SIG-M5 treated with dmso at 0.1 percent for 504 hours (cell line): ENCODE data around the gene EXOC6B.

Source experiments
- DNase-seq: peaks from one replicate; lab custom pipeline; 2025; ENCODE audit not compliant: unreplicated experiment; lab: John Stamatoyannopoulos, UW

EXOC6B gene

DNA sequence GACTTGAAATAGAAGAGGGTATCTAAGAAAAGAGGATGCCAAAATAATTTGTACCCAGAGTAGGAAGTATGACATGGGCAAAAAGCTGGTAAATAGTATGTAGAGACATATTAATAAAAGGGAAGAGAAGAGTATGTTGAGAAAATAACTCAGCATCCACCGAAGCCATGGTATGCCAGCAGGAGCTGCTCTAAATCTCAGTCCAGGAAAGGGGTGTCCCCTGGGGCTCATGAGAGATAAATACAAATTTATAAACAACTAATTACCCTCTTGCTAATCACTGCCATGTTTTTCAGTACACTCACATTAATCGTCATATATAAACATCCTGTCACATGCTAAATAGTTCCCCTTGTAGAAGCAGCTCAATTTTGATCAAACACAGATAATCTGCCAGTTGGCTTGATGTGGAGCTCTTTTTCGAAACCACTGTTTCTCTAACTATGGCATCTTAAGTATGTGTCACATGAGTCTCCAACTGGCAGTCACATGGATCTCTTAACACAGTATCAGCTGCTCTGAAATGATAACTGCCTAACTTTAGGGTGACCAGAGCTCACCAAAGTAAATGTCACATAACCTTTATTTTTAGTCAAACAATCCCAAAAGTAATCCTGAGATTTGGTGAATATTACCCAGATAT is 31.9 kb downstream of the EXOC6B start:
- no peak for DNase-seq

DNA sequence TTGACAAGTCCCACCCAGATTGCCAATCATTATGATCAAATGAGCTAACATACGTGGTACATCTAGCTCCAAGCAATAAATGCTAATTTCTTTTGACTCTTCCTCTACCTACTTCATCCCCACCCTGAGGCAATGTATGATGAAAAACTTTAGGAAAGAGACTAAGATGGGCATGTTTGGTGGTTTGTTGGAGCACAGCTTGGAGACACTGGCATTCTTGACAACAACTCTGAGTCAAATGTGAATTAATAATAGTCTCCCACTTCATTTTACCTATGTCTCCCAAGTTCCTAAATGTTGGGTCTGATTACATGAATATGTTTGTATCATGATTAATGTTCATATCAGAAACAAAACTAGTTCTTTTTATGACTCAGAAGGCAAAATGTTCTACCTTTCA is 36.6 kb downstream of the EXOC6B start:
- DNase-seq, result no peak

DNA sequence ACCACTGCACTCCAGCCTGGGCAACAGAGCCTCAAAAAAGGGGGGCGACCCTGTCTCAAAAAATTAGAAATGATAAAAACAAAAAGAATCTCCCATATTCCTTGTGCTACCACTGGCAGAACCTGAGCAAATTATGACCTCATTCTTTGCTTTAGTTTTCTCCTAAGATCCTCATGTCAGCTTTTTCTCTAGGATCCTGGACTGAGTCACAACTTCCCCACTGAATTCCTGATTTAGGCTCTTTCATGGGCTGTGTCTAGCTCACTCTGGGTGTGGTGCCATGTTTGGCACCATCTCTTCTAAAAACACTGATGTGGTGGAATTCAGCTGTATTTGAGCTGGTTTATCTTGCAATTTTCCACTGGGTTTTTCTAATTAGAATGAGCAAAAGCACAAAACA is 37.1 kb downstream of the EXOC6B start:
- DNase-seq, result no peak

DNA sequence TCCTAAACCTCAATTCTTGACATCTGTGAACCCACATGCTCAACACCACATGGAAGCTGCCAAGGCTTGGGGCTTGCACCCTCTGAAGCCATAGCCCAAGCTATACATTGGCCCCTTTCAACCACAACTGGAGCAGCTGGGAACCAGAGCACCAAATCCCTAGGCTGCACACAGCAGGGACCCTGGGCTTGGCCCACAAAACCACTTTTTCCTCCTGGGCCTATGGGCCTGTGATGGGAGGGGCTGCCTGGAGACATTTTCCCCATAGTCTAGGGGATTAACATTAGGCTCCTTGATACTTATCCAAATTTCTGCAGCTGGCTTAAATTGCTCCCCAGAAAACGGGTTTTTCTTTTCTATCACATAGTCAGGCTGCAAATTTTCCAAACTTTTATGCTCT is 40.3 kb downstream of the EXOC6B start:
- no peak for DNase-seq

DNA sequence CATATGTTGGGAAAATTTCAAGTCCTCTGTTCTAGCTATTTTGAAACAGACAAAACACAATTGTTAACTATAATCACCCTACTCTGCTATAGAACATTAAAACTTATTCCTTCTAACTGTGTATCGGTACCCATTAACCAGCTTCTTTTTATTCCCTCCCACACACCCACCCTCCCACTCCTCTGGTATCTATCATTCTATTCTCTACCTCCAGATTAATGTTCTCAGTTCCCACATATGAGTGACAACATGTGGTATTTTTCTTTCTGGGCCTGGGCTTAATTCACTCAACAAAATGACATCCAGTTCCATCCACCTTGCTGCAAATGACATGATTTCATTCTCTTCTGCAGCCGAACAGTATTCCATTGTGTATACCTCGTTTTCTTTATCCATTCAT is 43.3 kb downstream of the EXOC6B start:
- DNase-seq, result no peak

DNA sequence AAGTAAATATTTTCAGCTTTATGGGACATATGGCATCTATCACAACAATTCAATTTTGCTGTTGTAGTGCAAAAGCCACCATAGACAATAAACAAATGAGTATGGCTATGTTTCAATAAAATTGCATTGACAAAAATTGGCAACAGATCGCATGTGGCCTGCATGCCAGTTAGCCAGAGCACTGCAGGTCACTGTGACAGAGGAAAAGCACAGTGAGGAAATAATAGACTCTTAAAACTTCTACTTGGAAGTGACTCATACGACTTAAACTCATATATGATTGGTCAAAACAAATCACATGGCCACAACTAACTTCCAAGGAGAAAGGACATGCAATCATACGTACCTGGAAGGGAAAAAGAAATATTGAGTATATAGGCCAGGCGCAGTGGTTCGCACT is 44.4 kb downstream of the EXOC6B start:
- DNase-seq, result no peak

DNA sequence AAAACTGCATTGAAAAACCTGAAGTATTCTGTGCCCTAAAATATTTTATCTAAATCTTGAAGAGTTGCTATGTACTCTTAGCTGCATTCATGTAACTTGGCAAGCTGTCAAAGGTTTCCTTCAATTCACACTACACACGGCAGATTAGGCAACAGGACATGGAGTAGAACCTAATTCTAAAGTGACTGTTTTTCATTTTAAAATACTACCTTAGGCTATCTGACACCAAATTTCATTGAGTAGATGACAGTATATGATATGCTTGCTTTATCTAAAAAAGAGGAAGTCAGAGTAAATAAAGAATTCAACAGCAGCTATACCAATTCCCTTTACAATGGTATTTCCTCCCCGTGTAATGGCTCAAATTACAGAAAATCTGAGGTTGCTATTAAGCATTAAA is 45.4 kb downstream of the EXOC6B start:
- peak; percentile 8 for DNase-seq

DNA sequence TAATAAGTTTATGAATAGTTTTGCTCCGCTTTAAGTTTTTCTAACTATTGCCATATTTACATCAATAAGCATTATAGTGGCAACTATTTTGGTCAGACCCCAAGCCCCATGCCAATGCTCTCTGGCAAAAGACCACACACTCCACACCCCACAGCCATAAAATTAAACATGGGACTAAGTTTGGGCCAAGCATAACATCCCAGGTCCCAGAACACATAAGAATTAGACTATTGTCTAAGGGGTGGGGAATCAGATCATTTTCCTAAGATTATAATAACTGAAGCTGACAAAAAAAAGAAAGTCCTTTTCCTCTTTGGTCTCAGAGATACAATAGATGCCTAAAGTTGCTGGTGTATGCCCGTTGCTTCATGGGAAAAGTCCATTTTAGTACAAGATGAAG is 46.3 kb downstream of the EXOC6B start:
- no peak for DNase-seq

DNA sequence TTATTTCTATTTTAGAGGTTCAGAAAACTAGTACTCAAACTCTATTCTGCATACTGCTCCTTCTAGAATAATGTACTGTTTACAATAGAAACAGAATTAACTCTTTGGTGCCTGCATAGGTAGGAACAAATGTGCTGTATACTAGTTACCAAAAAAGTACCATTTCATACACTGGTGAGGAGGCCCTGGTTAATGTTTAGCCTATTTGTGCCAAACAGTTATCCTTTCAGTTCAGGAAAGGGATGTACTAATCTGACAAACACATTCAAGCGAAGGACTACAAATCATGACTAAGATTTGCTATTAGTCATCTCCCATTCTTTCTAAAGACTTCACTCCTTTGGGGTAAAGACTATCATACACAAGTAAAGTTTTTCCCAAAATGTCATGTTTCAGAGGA is 47.4 kb downstream of the EXOC6B start:
- no peak for DNase-seq

DNA sequence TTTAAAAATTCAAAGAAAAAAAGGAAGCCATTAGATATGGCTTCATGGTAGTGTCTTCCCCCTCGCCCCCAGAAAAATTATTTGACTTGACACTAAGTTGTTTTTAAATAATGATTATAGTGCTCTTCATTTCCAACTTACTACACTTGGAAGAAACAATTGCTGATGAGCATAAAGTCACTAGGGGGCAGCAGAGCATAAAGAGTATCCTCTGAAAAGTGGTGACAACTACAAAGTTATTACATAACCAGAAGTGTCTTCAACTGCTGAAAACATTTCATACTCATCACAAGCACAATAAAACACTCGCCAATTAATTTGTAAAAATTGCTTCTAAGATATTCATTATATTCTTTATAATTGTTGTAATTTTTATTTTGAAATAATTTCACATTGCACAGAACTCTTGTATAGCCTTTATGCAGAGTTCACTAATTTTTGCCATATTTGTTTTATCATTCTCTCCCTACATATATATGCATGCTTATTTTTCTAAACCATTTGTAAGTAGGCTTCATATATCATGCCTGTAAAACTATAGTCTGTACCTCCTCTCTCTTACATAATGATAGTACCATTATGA is 54.9 kb downstream of the EXOC6B start:
- DNase-seq, result peak; percentile 88

DNA sequence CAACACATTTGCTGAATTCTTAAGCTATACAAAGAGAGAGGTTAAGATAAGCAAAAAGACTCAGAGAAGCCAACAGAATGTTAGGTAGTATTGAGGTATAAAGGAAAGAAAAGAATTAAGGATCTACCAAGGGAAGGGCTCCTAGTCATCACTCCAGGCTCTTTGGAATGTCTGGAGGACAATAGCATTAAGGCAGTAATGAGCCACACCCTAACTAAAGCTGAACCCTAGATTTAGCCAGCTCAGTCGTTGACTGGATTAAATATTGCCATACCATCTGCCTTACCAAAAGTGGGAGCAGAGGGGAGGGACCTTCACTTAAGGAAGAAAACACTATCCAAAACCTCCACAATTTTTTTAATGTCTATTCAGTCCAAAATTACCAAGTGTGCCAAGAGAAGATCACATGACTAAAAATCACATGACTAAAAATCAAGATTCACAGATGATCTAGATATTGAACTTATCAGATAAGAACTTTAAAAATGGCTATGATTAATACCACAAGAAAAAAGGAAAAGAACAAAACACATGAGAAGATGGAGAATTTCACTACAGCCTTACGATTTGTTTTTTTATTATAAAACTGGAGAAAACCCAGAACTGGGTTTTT is 59.7 kb downstream of the EXOC6B start:
- no peak for DNase-seq

DNA sequence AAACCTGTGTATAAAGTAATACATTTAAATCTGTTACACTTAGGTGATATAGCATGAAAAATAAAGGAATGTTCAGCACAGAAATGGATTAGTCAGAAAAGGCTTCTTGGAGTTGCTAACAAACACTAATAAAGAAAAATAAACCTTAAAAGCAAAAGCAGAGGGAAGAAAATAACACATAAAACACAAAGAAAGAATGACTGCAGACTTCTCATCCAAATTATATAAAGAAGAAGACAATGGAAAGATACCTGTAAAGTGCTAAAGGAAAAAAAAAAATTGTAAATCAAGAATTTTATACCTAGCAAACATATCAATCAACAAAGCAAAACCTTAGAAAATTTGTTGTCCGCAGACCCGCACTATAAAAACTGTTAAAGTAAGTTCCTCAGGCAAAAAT is 63.6 kb downstream of the EXOC6B start:
- DNase-seq, result no peak

DNA sequence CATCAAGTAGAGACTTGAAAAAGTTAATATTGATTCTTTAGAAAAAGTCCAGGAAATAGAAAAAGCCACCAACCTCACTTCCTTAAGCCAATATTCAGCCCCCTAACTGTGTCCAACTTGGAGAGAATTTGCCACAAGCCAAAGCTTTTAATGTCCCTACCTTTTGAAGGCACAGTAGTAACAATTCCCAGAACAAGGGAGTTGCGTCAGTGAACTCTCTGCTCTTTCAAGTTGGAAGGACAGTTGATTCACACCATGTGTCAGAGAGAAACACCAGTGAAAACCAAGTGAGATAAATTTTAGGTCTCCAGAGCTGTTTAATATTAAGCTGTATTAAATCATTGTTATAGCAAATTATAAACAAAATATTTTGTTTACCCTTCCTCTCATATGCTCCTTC is 66.1 kb downstream of the EXOC6B start:
- DNase-seq, result no peak

DNA sequence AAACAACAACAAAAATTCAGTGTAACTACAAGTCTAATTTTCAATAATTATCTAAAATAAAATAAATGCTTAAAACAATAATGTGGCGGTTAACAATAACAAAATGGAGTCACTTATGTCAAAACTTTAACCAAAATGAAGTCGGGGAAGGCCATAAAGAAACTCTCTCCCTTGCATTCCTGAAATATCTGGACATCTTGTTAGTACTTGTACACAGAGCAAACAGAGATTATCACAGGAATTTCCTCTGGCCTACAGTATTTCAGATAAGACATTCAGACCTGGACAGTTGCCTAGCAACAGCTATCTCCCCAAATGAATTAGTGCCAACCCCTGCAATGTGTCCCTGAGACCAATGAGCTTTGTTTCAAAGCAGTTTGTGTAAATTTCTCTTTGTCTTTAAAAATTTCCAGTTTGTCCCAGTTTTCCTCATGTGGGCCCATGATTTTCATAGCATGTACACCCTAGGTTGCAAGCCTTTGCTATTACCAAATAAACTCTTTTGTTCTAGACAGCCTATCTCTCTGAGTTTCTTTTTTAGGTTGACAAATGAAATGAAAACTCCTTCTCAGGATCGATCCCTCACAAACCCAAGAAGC is 68.6 kb downstream of the EXOC6B start:
- DNase-seq, result no peak

DNA sequence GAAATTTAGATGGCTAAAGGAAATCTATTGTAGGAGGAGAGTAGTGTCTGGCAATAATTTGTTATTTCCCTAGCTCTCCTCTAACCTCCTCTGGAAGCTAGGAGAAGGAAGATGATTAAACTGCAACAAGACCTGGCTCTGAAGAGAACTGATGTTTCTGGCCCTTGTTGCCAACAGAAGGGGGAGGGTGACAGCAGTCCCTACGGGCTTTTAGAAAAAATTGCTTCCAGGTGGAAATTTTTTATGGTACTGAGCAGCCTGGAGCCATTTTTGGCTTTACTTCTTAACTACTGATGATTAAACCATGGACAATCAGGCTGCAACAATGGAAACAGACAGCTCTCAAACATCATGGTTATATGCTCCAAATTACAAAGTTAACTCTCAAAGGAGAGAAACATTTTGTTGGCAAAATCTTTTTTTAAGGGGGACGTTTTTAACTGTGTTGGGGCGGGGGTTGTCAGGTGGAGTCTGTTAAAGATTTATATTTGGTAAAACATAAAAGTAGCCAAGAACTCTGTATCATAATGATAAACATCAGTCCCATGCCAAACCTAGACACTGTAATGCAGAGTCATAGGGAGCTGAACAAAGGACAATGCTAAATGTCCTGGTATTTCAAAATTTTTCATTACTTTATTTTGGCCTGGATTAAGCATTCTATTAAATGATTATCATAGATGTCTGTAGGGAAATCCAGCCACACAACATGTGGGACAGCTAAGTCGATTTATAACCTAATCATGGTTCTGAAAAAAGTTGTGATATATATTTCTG is 70.0 kb downstream of the EXOC6B start:
- no peak for DNase-seq

DNA sequence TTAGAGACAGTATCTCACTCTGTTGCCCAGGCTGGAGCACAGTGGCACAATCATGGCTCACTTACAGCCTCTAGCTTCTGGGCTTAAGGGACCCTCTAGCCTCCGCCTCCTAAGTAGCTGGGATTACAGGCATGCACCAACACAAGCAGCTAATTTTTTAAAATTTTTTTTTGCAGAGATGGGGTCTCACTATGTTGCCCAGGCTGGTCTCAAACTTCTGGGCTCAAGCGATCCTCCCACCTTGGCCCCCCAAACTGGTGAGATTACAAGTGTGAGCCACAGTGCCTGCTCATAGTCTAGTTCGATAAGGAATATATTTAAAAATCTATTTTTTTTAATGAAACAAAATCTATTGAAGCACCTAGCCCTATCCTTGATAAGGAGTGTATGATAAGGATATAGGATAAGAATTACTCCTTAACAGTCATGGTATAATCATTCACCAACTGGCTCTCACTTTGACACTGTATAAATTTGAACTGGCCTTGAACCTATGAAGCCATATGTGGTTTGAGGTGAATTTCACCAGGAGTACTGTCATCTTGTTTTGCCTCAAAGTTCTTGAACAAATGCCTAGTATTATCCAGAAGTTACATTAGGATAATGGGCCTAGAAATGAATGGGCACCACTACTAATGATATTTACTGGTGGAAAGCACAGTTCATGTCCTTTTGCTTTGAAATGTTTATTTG is 71.1 kb downstream of the EXOC6B start:
- DNase-seq, result no peak

DNA sequence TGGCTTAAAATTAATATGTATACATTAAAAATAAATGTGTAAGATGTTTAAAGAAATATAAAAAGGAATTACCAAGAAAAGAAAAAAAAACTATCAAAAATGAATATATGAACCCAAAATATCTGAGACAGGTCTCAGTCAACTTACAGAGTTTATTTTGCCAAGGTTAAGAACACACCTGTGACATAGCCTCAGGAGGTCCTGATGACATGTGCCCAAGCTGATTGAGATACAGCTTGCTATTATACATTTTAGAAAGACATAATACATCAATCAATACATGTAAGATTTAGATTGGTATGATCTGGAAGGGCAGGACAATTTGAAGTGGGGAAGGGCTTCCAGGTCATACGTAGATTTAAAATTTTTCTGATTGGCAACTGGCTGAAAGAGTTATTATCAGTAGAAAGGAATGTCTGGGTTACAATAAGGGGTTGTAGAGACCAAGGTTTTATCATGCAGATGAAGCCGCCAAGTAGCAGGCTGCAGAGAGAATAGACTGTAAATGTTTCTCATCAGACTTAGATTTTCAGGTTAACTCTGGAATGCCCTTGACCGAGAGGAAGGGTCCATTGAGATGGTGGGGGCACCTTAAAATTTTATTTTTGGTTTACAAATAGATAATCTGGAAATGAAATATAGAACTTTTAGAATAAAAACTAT is 74.7 kb downstream of the EXOC6B start:
- DNase-seq, result no peak

DNA sequence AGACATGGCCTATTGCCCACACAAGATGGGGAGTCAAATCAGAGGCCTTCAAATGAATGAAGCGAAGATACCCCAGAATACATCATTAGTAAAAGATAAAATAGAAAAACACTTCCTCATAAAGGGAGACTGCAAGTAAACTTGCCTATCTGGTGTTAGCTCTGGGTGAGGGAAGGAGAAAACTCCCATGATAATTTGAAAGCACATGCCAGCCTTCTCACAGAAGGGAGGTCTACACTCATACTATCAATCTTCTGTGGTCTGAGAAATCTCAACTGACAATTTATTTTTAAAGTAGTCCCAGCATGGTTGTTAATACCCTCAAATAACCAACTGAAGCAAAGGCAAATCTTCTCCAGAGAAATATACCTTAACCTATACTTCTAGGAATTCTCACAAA is 75.4 kb downstream of the EXOC6B start:
- DNase-seq, result no peak

DNA sequence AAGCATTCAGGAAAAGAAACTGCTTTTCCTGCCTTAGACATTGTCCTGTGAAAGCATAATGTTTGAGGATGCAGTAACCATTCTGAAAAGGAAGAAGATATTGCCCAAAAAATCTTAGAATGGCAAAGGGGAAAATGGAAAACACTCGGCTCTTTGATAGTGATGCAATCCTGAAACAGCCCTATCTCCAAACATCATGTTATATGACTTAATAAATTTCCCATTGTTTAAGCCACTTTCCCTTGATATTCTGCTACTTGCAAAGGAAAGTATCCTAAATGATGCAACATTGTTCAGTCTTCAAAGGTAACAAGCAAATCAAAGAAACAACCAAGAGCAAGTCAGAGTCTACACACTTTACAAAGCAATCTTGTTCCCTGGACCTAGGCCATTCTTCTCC is 78.5 kb downstream of the EXOC6B start:
- no peak for DNase-seq

DNA sequence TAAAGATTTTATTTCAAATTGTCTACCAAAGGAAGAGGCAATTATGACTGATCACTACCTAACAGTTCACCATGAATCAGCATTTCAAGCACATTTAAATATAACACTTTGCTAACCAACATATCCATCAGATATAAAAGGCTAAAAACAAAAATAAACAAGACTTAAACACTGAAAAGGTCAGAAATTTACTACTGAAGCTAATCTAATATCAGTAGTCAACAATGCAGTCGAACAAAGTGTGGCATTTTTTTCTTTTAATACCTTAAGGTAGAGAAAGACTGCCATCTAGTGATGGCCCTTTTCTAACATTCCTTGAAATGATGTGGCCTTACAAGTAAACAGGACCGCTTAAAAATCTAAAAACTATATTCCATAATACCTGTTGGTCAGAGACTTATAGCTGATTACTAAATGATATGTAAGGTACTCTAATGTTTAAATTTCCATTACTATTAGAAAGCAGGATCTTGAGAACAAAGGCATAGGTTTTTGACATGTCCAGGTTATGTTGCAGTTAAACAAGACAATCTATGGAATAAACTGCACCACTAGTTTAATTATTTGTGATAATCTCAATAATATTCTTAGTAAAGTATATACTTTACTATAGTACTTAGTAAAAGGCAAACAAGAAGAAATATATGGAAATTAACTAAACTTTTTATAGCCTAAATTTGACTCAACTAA is 80.0 kb downstream of the EXOC6B start:
- DNase-seq, result peak; percentile 45
